ENCODE measurements around the gene ATP6V1F. TPM values are rescaled to one million over a fixed set of nuclear protein-coding genes. Genes with fewer than 3 reads are reported as not detected.

ATP6V1F gene
- total RNA-seq, 2 experiments from 2014 or later, result 130 to 138 TPM

DNA sequence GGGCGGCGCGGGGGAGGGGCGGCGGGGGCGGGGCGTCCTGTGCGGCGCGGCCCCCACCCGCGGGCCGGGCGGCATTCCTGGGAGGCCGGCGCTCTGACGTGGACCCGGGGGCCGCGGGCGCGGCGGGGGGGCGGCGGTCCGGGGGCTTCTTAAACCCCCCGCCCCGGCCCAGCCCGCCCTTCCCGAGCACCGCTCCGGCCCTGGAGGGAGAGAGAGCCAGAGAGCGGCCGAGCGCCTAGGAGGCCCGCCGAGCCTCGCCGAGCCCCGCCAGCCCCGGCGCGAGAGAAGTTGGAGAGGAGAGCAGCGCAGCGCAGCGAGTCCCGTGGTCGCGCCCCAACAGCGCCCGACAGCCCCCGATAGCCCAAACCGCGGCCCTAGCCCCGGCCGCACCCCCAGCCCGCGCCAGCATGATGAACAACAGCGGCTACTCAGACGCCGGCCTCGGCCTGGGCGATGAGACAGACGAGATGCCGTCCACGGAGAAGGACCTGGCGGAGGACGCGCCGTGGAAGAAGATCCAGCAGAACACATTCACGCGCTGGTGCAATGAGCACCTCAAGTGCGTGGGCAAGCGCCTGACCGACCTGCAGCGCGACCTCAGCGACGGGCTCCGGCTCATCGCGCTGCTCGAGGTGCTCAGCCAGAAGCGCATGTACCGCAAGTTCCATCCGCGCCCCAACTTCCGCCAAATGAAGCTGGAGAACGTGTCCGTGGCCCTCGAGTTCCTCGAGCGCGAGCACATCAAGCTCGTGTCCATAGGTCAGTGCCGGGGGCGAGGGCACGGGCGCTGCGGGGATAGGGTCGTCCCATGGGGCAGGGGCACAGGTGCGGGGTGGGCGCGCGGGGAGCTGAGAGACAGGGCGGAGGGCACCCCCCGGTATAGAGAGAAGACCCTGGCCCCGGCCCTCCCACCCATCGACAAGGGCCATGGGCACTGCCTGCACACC, 32.2 kb upstream of the ATP6V1F start, which contains the start of gene FLNC:
Gene FLNC, plus strand, starts transcription at position 176 of the 947 bp plus-strand sequence. Its CDS starts 232 bp downstream, at position 408.
- Mint-ChIP-seq H3K4me3 (peak within 1 kb of the TSS; percentile 55), H3K27ac (no peak within 1 kb of the TSS), H3K9me3 (ENCODE audit: insufficient read depth) (no peaks in the 10 kb centered on the region), H3K27me3 (ENCODE audit: low read depth) (peaks cover 34% of the 10 kb centered on the region), H3K4me1 (ENCODE audit: low read depth) (peaks cover 17% of the 10 kb centered on the region), H3K36me3 (ENCODE audit: low read depth) (no peaks in the 10 kb centered on the region)
- POLR2A ChIA-PET, result no interaction called here
- DNase-seq (peak; percentile 46), ATAC-seq (peak; percentile 41)
- CTCF ChIA-PET, result interaction anchor here (1.0 to 2.3 kb wide), 6 partner anchors 11 to 261 kb away, joined by 3 to 8 read pairs (median 4); no protein-coding TSS in a partner anchor

DNA sequence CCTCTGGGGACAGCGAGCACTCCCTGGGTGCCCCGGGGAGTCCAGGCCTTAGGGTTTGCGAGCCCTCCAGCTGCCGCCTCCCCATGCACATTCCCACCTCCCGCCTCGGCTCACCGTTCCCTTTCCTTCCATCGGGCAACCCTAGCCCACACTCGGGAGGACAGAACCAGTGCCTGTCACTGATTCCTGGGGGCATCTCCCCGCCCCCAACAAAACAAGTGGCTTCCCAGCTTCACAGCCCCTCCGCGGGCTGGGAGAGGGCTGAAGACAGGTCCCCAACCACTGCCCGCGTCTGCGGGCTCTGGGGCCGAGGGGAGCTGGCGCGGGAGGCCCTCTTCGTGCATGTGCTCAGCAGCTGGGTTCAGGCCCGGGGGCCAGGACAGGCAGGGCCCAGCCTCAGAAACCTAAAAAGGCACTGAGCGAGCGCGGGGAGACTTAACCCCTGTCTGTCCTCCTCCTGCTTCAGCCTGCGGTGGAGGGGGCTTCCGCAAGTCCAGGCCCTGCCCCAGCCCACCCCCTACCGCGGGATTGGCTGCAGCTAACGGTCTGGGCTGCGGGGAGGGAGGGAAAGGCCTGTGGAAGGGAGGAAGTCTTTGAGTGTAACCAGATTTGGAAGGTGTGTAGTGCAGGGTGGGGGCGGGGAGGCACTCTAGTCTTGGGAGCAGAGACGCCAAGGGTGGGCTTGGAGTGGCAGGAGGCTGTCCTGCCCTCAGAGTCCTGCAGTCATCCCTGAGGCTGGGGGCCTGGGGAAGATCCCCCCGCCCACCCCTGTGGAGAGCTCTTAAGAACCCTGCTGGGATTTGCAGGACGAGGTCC, 31.3 kb upstream of the ATP6V1F start:
- ATAC-seq, result peak; percentile 21
- ChIA-PET POLR2A (no interaction called here), CTCF (interaction anchor here (0.6 to 2.5 kb wide), 8 partner anchors 11 to 1075 kb away, joined by 3 to 11 read pairs (median 4); no protein-coding TSS in a partner anchor)
- Mint-ChIP-seq H3K4me3 (no peak overlapping the region), H3K27ac (no peak overlapping the region), H3K36me3 (ENCODE audit: low read depth) (no peaks in the 10 kb centered on the region), H3K4me1 (ENCODE audit: low read depth) (peaks cover 17% of the 10 kb centered on the region), H3K9me3 (ENCODE audit: insufficient read depth) (no peaks in the 10 kb centered on the region), H3K27me3 (ENCODE audit: low read depth) (peaks cover 34% of the 10 kb centered on the region)
- DNase-seq, result no peak

DNA sequence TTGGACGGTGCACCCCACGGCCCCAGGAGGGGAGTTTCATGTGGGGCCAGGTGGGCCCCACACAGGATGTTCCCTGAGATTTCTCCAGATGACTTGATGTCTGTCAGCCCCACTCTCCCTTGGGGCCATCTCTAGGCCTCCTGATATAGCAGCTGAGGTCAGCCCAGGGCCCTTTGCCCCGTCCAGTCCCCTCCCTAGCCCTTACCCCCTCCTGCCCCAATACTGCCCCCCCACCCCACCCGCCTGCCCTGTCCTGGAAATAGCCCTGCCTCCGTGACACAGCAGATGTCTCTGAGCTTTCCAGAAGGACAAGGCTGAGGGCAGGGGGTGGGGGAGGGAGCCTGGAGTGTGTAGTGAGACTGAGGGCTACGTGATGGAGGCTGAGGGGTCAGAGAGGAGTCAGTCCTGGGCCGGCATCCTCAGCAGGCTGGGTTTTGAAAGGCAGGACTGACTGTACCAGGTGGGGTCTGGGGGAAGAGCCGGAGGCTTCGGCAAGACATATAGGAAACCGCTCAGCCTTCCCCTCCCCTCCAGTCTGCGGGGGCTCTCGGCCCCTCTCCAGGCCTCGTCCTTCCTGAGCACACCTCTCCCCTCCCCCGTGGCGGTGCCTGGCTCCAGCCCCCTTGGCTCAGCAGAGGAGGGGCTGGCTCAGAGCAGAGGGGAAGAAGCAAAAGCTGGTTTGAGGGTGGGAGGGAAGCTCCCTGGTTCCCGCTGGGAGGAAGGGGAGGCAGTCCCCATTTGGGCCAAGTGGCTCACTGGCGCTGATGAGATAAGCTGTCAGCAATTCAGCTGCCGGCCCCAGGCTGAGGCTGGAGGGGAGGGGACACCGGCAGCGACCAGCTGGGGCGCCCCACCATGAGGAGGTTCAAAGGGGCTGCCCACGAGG, 30.4 kb upstream of the ATP6V1F start:
- ATAC-seq, result no peak

DNA sequence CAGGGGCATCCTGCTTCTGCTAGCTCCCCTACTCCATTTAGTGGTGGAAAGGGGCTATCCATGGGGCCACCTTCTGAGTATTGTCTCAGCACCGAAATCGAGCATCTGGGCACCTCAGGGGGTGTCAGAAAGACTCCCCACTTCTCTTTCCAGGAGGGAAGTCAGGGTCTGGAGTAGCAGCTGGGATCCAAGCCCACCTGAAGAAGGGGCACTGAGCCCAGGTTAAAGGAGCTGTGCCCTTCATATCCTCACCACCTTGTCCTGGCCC, 29.8 kb upstream of the ATP6V1F start:
- no peak overlapping the region for H3K4me3 Mint-ChIP-seq
- POLR2A ChIA-PET, result interaction anchor here (0.5 kb wide), 1 partner anchor 351 kb away, joined by 3 read pairs; no protein-coding TSS in a partner anchor
- no peak for ATAC-seq
- CTCF ChIA-PET, result interaction anchor here (0.7 to 2.5 kb wide), 4 partner anchors 9 to 331 kb away, joined by 3 to 11 read pairs (median 6); no protein-coding TSS in a partner anchor
- DNase-seq, result no peak
- peaks cover 17% of the 10 kb centered on the region for H3K4me1 Mint-ChIP-seq (ENCODE audit: low read depth)
- H3K27me3 Mint-ChIP-seq (ENCODE audit: low read depth), result peaks cover 34% of the 10 kb centered on the region
- H3K27ac Mint-ChIP-seq, result no peak overlapping the region
- H3K9me3 Mint-ChIP-seq (ENCODE audit: insufficient read depth), result no peaks in the 10 kb centered on the region
- H3K36me3 Mint-ChIP-seq (ENCODE audit: low read depth), result no peaks in the 10 kb centered on the region

More for the DNA sequence above, 30.4 kb upstream of the ATP6V1F start:
- CTCF ChIA-PET, result interaction anchor here (0.6 to 2.5 kb wide), 6 partner anchors 10 to 1074 kb away, joined by 3 to 11 read pairs (median 4); no protein-coding TSS in a partner anchor
- H3K36me3 Mint-ChIP-seq (ENCODE audit: low read depth), result no peaks in the 10 kb centered on the region
- no peaks in the 10 kb centered on the region for H3K9me3 Mint-ChIP-seq (ENCODE audit: insufficient read depth)
- no peak overlapping the region for H3K27ac Mint-ChIP-seq
- H3K4me3 Mint-ChIP-seq, result no peak overlapping the region
- peaks cover 34% of the 10 kb centered on the region for H3K27me3 Mint-ChIP-seq (ENCODE audit: low read depth)
- POLR2A ChIA-PET, result interaction anchor here (0.5 kb wide), 1 partner anchor 351 kb away, joined by 3 read pairs; no protein-coding TSS in a partner anchor
- no peak for DNase-seq
- H3K4me1 Mint-ChIP-seq (ENCODE audit: low read depth), result peaks cover 17% of the 10 kb centered on the region

DNA sequence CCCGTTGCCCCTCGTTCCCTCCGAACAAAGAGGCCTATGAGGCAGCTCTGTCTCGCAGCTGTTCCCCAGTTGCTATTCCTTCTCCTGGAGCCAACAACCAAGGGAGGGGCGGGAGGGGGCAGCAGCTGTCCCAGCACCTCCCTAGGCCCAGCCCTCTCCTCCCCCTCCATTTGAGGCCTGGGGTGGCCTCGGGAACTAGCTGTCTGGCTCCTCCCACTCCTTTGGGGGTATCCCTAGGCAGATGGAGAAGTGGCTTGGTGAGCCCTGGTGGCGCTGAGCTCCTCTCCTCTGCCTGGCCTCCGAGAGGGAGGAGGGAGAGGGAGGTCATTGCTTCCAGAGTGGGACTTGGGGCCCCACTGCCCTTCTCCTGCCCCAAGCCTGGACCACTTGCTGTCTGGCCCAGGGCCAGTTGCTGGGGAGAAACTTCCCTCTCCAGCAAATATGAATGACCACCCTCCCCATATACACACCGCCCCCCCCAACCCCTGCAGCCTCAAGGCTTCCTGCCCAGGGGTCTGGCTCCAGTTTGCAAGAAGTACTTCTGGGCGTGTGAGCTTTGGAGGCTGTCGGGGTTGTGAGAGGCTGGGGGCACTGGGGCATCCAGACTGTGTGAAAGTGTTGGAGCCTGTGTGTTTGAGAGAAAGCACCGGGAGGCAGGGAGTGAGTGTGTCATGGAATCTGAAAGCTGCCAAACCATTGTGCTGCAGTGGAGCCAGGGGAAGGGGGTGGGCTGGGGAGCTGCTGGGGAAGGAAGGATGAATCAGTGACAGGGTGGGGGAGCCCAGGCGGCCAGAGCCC, 29.3 kb upstream of the ATP6V1F start:
- POLR2A ChIA-PET, result interaction anchor here (0.6 kb wide), 1 partner anchor 25 kb away, joined by 4 read pairs; no protein-coding TSS in a partner anchor
- Mint-ChIP-seq H3K27me3 (ENCODE audit: low read depth) (peaks cover 28% of the 10 kb centered on the region), H3K27ac (no peak overlapping the region), H3K9me3 (ENCODE audit: insufficient read depth) (no peaks in the 10 kb centered on the region), H3K4me1 (ENCODE audit: low read depth) (peaks cover 17% of the 10 kb centered on the region), H3K36me3 (ENCODE audit: low read depth) (no peaks in the 10 kb centered on the region), H3K4me3 (no peak overlapping the region)
- CTCF ChIA-PET, result interaction anchor here (0.7 to 2.5 kb wide), 4 partner anchors 9 to 385 kb away, joined by 3 to 11 read pairs (median 3); no protein-coding TSS in a partner anchor
- ATAC-seq (no peak), DNase-seq (no peak)

DNA sequence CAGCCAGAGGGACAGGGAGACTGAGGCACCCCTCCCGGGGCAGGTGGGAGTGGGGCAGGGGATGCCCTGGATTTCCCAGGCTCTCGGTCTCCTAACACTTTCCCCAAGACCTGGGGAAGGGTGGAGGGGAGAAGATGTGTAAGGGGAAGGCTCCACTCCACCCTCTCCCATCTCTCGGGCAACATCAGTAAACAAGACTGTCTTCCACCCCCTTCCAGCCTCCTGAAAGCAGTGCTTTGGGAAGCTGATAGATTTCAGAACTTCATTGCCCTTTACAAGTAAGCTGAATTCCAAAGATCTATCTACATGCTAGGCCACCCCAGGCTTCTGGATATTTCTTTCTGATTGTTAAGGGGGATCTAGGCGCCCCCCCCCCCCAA, 28.7 kb upstream of the ATP6V1F start:
- Mint-ChIP-seq H3K4me3 (no peak overlapping the region), H3K27me3 (ENCODE audit: low read depth) (peaks cover 27% of the 10 kb centered on the region), H3K36me3 (ENCODE audit: low read depth) (no peaks in the 10 kb centered on the region), H3K4me1 (ENCODE audit: low read depth) (peaks cover 17% of the 10 kb centered on the region), H3K9me3 (ENCODE audit: insufficient read depth) (no peaks in the 10 kb centered on the region), H3K27ac (no peak overlapping the region)
- CTCF ChIA-PET, result interaction anchor here (0.9 to 2.5 kb wide), 2 partner anchors 8 to 384 kb away, joined by 3 to 11 read pairs; no protein-coding TSS in a partner anchor
- POLR2A ChIA-PET, result interaction anchor here (0.6 kb wide), 1 partner anchor 26 kb away, joined by 4 read pairs; no protein-coding TSS in a partner anchor
- DNase-seq (no peak), ATAC-seq (no peak)

DNA sequence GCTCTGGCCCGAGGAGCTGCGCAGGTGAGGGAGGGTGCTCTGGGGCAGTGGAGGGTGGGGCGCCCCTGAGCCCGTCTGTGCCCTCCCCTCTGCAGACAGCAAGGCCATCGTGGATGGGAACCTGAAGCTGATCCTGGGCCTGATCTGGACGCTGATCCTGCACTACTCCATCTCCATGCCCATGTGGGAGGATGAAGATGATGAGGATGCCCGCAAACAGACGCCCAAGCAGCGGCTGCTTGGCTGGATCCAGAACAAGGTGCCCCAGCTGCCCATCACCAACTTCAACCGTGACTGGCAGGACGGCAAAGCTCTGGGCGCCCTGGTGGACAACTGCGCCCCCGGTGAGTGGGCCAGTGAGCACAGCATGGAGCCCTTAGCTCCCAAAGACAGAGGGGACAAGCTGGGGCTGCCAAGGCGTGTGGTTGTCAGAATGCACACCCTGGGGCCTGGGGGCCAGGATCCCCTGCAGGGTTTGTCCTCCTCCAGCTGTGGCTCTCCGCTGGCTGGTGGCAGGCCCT, 27.4 kb upstream of the ATP6V1F start:
- DNase-seq, result no peak
- ATAC-seq, result no peak
- CTCF ChIA-PET, result interaction anchor here (0.6 to 2.4 kb wide), 2 partner anchors 28 to 29 kb away, joined by 3 to 9 read pairs; partner anchors contain the start of gene ATP6V1F
- no peaks in the 10 kb centered on the region for H3K9me3 Mint-ChIP-seq (ENCODE audit: insufficient read depth)
- no peaks in the 10 kb centered on the region for H3K36me3 Mint-ChIP-seq (ENCODE audit: low read depth)
- H3K4me3 Mint-ChIP-seq, result no peak overlapping the region
- peaks cover 18% of the 10 kb centered on the region for H3K27me3 Mint-ChIP-seq (ENCODE audit: low read depth)
- peaks cover 15% of the 10 kb centered on the region for H3K4me1 Mint-ChIP-seq (ENCODE audit: low read depth)
- POLR2A ChIA-PET, result no interaction called here
- H3K27ac Mint-ChIP-seq, result no peak overlapping the region

DNA sequence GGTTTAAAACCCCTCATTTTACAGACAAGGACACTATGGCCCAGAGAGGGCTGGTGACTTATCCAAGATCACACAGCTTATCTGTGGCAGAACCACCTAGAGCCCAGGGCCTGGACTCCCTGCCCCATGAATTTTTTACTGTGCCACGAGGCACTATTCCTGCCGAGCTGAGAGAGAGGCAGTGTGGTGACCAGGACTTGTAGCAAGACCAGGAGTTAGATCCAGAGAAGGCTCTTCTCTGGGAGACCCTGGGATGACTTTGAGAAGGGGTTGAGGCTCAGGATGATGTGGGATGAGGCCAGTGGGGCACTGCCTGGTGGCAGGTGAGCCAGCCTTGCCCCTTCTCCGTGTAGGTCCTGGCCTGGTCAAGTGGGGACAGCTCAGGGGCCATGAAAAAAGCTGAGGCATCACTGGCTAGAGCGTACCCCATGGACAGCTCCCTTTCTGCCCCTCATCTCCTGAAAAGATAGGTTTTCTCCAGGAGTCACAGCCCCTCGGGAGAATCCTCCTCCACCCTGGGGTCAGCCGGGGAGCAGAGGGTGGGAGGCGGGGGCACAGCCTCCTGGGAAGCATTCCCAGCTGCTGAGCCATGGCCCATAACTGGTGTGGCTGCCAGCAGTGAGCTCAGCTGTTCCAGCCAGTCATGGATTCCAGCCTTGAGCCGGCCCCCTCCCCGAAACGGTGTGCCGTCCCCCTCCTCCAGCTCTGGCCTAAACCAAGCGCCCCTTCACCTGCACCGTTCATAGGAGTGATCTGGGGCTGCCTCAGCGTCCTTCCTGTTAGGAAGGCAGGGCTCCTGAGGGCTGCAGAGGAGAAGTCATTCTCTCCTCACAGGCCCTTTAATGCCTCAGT, 26.6 kb upstream of the ATP6V1F start:
- peaks cover 9% of the 10 kb centered on the region for H3K4me1 Mint-ChIP-seq (ENCODE audit: low read depth)
- H3K36me3 Mint-ChIP-seq (ENCODE audit: low read depth), result no peaks in the 10 kb centered on the region
- no peak for ATAC-seq
- H3K27ac Mint-ChIP-seq, result no peak overlapping the region
- peaks cover 12% of the 10 kb centered on the region for H3K27me3 Mint-ChIP-seq (ENCODE audit: low read depth)
- ChIA-PET POLR2A (no interaction called here), CTCF (interaction anchor here (0.6 to 2.4 kb wide), 3 partner anchors 27 to 47 kb away, joined by 3 to 9 read pairs (median 3); partner anchors contain the start of gene ATP6V1F)
- H3K4me3 Mint-ChIP-seq, result no peak overlapping the region
- no peaks in the 10 kb centered on the region for H3K9me3 Mint-ChIP-seq (ENCODE audit: insufficient read depth)
- DNase-seq, result no peak

DNA sequence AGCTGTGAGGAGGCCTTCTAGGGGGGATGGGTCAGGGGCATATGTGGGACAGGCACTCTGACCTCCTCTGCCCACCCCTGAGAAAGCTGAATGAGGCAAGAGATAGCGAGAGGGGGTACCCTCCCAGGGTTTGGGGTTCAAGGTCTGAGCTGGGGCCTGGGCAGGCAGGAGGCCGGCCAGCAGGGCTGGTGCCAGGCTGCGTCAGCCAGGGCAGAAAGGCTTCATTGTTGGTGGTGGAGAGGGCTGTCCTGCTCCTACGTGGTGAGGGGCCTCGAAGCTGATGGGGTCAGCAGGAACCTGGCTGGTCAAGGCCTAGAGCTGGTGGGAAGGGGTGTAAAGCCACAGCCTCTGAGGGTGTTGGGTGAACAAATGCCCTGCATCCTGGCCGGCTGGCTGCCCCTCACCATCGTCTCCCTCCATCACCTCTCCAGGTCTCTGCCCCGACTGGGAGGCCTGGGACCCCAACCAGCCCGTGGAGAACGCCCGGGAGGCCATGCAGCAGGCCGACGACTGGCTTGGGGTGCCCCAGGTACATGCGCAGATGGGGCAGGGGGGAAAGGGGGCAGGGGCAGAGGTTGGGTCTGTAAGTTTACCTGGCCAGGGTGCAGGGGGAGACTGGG, 25.8 kb upstream of the ATP6V1F start:
- ChIA-PET POLR2A (no interaction called here), CTCF (interaction anchor here (0.9 to 2.4 kb wide), 2 partner anchors 26 to 46 kb away, joined by 3 to 9 read pairs; partner anchors contain the start of gene ATP6V1F)
- peaks cover 5% of the 10 kb centered on the region for H3K27me3 Mint-ChIP-seq (ENCODE audit: low read depth)
- no peak overlapping the region for H3K4me3 Mint-ChIP-seq
- H3K4me1 Mint-ChIP-seq (ENCODE audit: low read depth), result peaks cover under 1% of the 10 kb centered on the region
- DNase-seq (no peak), ATAC-seq (no peak)
- H3K36me3 Mint-ChIP-seq (ENCODE audit: low read depth), result no peaks in the 10 kb centered on the region
- no peaks in the 10 kb centered on the region for H3K9me3 Mint-ChIP-seq (ENCODE audit: insufficient read depth)
- H3K27ac Mint-ChIP-seq, result no peak overlapping the region

Measured in activated CD8-positive, alpha-beta T cell treated with anti-CD3 and anti-CD28 coated beads, Interleukin-2, amount 10 ng/mL, durations not matched to agents 7 days and 5 days (primary cell).